HG03196 (cell line): ENCODE data around the gene TNFSF4.
"Not testable (repeated sequence)": the region's sequence is repeated elsewhere in the genome, so short reads cannot be mapped to it uniquely, and the experiment has no call there.

Experiments used
- ATAC-seq: cut with Tn5 transposase; IDR thresholded peaks from one replicate; pipeline ENCODE4 v1.9.1; 2021; ENCODE audit not compliant: unreplicated experiment

The TNFSF4 gene, protein sequence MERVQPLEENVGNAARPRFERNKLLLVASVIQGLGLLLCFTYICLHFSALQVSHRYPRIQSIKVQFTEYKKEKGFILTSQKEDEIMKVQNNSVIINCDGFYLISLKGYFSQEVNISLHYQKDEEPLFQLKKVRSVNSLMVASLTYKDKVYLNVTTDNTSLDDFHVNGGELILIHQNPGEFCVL

DNA sequence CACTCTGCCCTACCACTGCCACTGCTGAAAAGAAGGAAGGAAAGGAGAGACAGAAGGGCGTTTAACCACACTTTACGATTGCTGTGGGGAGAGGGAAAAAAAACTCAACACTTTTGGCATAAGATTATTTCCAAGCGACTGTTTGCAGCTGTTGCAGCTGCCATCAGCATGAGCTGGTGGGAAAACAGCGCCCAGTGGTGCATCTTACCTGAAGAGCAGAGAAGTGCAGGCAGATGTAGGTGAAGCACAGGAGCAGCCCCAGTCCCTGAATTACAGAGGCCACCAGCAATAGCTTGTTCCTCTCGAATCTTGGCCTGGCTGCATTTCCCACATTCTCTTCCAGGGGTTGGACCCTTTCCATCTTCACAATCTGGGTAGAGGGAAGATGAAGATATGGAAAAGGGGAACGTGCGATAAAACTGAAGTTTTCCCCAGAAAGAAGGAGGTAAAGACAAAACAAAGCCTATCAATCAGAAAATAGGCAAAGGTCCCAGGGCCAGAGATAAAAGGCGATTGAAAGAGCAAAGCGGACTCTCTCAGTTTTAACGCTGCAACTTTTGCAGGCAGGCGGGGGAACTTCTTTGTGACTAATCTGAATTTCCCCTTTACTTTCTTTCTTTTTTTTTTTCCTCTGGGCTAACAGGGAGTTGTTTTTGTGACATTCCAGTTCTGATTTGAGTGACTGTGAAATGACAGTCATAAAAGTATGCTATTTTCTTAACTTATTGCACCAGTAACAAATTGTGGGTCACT lies at the start of gene TNFSF4:
TSS of gene TNFSF4 (minus strand) at position 516 of the 753 bp plus-strand sequence. CDS start at position 361, 155 bp downstream.
- ATAC-seq: no peak

DNA sequence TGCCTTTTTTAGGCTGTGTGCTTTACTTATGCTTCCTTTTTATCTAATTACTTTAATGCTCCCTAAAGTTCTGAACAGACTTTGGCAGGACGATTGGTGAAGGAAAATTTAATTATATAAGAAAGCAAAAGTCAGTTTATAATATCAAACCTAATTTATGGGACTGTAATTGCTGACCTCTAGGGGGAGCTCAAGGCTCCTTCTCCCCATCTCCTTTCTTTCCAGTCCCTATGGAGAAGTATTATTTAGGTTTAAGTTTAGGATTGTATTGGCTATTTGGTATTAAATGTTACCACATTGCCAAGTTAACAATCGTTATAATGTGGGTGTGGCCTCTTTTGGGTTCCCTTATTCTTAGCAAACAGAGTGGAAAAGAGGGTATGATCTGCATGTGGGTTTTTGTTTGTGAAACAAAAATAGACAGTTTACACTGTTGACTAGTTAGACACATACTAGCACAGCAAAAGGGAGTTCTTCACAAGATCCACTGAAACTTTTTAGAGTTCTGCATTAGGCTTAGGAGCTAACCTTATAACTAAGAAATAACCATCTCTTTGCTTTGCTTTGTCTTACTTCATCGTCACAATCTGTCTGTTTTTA lies 48.2 kb upstream of the TNFSF4 start:
- ATAC-seq: no peak

DNA sequence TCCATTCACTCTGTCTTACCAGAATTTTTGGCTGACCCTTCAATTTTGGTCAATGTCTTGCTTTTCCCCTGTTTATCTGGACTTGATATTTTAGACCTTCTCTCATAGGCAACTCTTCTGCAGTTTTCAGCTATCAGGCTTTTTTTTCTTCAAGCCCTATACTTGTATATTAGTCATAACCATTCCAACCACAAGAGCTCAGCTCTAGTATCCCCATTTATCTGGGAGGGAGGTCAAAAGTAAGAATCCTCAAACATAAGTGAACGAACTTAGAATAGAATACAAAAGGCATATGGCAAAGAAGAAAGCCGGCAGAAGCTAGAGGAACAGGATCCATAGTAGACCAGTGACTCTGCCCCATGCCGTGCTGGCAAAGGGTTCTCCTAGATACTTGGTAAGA lies 45.9 kb upstream of the TNFSF4 start:
- ATAC-seq: no peak

DNA sequence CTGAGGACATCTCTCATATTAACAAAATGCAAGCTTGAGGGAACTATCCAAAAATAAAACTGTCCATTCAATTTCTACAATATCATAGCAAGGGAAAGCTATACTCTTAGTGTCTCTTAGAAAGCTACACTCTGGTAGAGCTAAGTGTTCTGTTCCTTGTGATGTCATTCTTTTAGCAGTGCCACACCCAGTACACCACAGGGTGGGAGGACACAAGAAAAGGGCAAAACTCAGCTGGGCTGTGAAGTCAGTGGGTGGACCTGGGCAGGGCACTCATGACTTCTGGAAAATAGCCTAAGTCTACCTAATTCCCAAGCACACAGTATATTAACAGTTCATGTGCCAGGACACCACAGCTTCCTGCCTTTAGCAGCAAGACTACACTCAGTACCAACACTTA lies 42.2 kb upstream of the TNFSF4 start:
- ATAC-seq: no peak

DNA sequence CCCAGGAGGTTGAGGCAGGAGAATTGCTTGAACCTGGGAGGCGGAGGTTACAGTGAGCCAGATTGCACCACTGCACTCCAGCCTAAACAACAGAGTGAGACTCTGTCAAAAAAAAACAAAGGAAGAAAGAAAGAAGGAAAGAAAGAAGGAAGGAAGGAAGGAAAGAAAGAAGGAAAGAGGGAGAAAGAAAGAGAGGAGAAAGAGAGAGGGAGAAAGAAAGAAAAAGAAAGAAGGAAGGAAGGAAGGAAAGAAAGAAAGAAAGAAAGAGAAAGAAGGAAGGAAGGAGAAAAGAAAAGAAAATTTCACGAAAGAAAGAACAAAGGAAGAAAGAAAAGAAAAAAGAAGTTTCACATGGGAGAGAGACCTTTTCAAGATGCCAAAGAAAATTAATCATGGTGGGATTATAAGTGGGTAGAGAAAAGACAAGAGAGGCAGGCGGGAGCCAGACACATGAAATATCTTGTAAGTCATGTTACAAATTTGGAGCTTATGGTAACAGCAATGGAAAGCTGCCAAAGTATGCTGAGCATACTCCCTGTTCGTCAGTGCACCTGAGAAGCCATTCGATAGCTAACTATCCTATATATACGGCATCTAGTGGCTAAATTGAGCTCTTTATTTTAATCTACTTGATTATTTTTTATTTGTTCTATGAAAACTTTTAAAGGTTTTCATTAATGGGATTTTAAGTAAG lies 41.3 kb upstream of the TNFSF4 start:
- no peak for ATAC-seq

DNA sequence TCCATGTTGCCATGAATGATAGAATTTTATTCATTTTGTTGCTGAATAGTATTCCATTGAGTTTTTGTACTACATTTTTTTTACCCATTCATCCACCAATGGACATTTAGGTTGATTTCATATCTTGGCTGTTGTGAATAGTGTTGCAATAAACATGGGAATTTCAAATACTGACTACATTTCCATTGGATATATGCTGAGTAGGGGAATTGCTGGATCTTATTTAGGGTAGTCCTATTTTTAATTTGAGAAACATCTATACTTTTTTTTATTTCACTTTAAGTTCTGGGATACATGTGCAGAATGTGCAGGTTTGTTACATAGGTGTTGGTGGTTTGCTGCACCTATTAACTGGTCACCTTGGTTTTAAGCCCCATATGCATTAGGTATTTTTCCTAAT lies 38.8 kb upstream of the TNFSF4 start:
- ATAC-seq: no peak

DNA sequence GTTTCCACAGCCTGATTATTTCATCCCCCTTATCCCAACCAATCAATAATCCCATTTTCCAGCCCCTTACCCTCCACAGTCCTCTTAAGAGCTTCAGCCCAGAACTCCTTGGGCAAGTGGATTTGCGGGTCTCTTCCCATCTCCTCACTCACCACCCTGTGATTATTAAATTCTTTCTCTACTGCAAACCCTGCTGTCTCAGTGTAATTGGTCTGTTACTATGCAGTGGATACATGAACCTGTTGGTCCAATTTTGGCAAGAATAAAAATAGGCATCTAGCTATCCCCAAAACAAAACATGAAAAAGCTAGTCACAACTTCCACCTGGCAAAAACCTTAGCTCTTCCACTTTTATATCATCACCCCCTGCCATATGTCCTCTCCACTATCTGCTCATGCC lies 36.2 kb upstream of the TNFSF4 start:
- no peak for ATAC-seq

DNA sequence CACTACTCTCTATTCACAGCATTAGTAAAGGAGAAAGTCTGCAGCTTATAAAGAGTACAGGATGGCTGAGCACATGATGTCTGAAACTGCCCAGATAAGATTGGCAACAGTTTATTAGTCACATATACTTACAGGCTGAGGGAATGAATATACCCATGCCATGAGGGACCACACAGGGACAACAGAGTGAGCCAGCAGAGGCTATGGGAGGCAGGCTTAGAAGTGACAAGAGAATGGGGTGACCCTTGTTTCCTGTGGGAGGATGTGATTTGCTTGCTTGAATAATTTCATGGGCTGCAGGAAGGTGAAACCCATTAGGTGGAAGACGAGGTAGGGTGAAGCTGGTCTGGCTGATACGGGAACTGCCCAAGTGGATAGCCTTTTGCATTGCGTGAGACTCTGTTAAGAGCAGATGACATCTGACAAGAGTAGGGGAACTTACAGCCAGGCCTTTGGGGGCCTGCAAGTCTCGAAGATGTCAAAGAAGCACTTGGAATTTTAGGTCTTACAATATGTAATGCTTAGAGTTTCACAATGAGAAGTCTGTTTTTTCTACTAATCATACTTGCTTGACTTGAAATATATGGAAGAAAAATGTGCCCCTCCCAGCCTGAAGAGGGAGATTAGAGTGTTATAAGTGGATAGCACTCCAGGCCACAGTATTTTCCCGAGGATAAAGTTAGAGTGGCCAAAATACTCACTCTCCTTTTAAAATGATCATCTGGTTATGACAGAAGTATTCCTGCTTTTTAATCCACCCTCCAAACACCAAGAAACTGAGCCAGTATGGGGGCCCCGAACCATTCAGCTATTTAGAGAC lies 34.6 kb upstream of the TNFSF4 start:
- no peak for ATAC-seq

DNA sequence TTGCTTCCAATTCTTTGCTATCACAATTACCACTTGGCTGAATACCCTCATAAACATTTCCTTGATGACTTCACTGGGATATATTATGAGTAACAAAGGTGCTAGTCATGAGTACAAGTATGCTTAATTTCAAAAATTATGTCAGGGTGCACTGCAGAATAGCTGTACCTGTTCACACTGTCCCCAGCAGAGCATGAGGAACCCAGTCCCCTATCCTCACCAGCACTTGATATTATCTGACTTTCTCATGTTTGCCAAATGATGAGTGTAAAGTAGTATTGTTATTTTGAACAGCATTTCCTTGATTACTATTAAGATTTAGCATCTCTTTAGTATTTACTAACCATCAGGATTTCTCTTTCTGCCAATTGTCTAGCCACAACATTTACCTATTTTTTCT lies 33.5 kb upstream of the TNFSF4 start:
- no peak for ATAC-seq

DNA sequence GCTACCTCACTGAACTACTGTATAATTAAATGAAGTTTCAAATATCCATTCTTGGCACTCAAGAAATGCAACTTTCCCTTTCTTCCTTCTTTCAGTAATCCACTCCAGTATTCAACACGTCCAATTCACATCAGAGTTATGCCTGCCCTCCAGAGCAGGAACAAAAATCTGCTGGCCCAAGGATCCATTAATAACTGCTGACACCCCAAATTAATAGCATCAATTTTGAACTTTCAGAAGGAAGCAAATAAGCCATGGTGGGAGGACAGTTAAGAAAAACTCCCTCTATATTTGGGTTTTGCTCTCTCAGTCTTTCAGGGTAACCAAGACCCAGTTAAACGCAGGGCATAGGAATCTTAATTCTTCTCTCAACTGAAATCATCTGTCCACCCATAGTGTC lies 31.9 kb upstream of the TNFSF4 start:
- no peak for ATAC-seq

DNA sequence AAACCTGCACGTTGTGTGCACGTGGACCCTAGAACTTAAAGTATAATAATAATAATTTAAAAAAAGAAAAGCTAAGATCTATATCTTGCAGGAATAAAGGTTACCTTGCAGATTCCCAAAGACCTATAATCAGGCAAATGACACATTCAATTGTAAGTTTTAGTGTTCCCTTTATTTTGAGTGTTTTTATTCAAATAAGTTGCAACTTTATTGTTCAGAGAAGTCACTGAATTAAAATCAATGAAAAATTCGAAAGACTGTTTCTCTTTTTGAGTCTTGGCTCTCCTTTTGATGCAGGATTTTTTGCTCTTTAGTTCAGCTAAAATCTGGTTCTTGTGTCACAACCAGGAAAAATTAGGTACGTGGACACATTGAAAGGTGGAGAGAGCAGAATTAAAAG lies 27.8 kb upstream of the TNFSF4 start:
- ATAC-seq: no peak

DNA sequence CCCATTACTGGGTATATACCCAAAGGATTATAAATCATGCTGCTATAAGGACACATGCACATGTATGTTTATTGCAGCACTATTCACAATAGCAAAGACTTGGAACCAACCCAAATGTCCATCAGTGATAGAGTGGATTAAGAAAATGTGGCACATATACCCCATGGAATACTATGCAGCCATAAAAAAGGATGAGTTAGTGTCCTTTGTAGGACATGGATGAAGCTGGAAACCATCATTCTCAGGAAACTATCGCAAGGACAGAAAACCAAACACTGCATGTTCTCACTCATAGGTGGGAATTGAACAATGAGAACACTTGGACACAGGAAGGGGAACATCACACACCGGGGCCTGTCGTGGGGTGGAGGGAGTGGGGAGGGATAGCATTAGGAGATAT lies 27.3 kb upstream of the TNFSF4 start:
- not testable (repeated sequence) for ATAC-seq

DNA sequence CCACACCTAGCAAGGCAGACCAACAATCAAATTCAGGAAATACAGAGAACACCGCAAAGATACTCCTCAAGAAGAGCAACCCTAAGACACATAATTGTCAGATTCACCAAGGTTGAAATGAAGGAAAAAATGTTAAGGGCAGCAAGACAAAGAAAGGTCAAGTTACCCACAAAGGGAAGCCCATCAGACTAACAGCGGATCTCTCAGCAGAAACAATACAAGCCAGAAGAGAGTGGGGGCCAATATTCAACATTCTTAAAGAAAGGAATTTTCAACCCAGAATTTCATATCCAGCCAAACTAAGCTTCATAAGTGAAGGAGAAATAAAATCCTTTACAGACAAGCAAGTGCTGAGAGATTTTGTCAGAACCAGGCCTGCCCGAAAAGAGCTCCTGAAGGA lies 21.9 kb upstream of the TNFSF4 start:
- ATAC-seq: not testable (repeated sequence)

DNA sequence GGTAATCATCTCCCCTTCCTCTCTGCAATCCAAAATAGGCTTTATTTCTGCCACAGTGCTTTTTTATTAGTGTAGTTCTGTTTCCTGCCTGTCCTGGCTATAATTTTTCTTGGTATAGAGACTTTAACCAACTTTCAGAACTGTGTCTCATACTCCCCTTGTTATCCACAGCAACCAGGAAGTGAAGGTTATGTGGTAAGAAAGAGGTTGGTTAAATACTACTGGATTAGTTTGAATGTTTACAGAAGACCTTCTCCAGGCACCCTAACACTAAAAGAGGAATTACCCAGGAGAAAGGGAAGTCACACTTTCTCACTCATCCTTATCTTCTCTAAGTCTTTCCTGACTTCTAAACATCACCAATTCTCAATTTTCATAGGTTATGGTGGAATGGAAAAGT lies 17.8 kb upstream of the TNFSF4 start:
- no peak for ATAC-seq

DNA sequence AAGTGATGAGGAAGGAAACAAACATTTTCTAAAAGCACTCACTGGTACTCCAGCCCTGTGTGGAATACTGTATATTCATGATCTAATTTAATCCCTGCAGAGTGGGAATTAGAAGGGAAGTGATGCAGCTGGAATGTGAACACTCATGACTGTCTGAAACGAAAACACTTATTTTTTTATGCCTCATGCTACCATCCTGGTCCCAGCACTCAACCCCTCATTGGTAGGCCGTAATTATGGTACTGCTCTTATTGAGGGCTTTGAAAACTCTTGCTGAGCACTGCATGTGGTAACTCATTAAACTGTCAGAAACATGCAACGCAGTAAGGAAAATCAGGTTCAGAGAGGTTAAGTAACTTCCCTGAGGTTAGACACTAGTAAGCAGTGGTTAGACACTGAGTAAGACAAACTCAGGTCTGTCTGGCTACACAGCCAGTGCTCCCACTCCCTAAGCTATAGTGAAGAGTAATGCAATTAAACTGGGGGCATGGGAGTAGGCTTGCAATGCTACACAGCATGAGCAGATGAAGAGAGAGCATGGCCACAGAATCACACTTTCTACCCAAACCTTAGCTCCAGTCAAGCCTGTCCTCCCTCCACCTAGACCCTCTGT lies 17.3 kb upstream of the TNFSF4 start:
- ATAC-seq: no peak

DNA sequence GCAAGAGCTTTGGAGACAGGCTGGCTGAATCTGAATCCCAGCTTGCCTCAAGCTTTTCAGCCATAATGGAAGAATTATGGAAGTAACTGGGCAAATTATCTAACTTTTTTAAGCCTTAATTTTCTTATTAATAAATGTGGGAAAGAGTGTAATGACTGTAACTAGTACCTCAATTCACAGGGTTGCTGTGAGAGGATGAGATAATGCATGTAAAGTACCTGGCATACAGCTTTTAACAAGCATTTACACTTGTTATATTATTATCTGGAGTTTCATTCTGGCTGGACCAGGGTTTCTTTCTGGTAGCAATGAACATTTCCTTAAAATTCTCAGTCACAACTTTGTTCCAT lies 15.9 kb upstream of the TNFSF4 start:
- no peak for ATAC-seq

DNA sequence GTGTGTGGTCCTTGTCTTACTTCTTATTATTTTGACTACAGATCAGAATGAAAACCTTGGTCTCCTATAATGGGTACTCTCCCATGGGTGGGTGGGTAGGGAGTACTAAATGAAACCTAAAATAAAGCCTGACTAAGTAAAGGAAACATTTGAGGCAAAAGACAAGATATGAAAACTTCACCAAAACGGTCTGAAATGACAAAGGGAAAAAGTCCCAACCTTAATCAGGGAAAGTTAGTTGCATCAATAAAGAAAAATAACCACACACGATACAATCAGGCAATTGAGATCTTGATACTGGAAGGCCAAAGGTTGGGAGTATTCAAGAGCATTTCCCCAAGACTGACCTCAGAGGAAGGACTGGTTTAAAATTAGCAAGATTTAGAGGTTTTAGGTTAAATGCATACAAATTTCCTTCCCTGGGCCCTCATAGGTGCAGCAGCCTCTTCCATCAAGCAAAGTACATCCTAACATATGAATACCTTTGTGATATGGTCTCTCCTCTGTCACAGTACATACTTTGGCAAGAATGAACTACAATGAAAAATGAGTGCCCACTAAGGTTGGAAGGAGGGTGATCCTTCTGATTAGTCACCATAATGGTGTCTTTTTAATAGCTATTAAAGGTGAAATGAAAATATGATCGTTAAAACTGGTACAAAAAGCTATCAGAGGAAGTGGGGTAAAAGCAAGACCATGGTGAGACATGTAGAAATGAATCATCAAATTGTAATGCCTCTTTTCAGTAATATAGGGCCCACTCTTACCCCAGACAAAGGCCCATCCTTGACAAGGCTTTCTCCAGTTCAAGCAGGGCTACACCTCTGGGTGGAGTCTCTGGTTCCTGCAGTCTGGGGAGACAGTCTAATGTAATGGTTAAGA lies 15.3 kb upstream of the TNFSF4 start:
- no peak for ATAC-seq

DNA sequence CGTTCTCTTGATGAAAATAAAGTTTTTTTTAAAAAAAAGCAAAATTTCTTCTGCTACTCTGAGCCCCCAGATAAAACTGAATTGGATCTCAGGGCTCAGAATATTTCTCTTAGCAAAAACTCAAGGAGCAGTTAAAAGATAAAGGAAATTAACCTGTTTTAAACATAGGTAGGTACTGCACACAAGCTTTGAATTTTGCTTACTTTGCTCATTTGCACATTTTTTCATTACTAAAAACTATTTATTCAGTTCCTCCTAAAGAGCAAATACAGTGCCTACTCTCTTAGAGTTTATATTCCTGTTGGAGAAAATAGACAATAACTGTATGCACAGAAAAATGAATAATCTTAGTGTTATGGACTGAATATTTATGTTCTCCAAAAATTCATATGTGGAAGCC lies 13.0 kb upstream of the TNFSF4 start:
- no peak for ATAC-seq

DNA sequence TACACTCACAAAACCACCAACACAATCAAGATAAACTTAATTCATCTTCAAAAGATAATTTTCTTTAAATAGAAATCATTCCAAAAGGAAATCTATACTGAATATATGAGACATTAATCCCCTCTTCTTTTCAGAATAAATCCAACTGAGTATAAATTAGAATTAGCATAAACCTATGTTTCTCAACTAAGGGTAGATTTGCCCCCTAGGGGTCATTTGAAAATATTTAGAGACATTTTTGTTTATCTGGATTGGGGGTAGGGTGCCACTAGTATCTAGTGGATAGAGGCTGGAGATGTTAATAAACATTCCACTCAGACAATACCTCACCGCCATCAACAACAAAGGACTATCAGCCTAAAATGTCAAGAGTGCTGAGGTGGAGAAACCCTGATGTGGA lies 6.5 kb upstream of the TNFSF4 start:
- ATAC-seq: no peak
